HG03439 (cell line): ENCODE measurements around the gene STK40.
A peak's percentile ranks its signal among the peaks of the same experiment; 100 is the strongest.

Experiments
- ATAC-seq: cut with Tn5 transposase; IDR thresholded peaks from one replicate; pipeline ENCODE4 v1.9.1; 2021; ENCODE audit warnings: mild to moderate bottlenecking, moderate library complexity; ENCODE audit not compliant: unreplicated experiment

Gene STK40

GRCh38 chr1:36385410-36386264 is at the start of gene STK40:
STK40 (minus strand) TSS chr1:36385924; CDS start chr1:36361332, 24,592 bp downstream.
- ATAC-seq = peak; percentile 78

- no peak for ATAC-seq
These were observed 47.4 kb upstream of the STK40 start for GRCh38 chr1:36433102-36433501.

- ATAC-seq = no peak
These were observed 46.9 kb upstream of the STK40 start for GRCh38 chr1:36432616-36433015.

GRCh38 chr1:36425791-36426190 is 40.1 kb upstream of the STK40 start:
- no peak for ATAC-seq

GRCh38 chr1:36421649-36422048 is 35.9 kb upstream of the STK40 start:
- ATAC-seq = no peak

- ATAC-seq = no peak
These were observed 35.2 kb upstream of the STK40 start for GRCh38 chr1:36420836-36421317.

GRCh38 chr1:36420409-36420808 is 34.7 kb upstream of the STK40 start:
- ATAC-seq = no peak

GRCh38 chr1:36419569-36419968 is 33.8 kb upstream of the STK40 start:
- no peak for ATAC-seq

GRCh38 chr1:36419140-36419539 is 33.4 kb upstream of the STK40 start:
- no peak for ATAC-seq

GRCh38 chr1:36417931-36418330 is 32.2 kb upstream of the STK40 start:
- ATAC-seq = no peak

- no peak for ATAC-seq
These were observed 30.1 kb upstream of the STK40 start for GRCh38 chr1:36415661-36416326.

- no peak for ATAC-seq
These were observed 28.7 kb upstream of the STK40 start for GRCh38 chr1:36414384-36414783.

- ATAC-seq = no peak
These were observed 26.2 kb upstream of the STK40 start for GRCh38 chr1:36411674-36412648.

- ATAC-seq = no peak
These were observed 22.8 kb upstream of the STK40 start for GRCh38 chr1:36408479-36408878.

- ATAC-seq = no peak
These were observed 20.7 kb upstream of the STK40 start for GRCh38 chr1:36406440-36406839.

- no peak for ATAC-seq
These were observed 16.8 kb upstream of the STK40 start for GRCh38 chr1:36402504-36402890.

GRCh38 chr1:36401602-36402503 is 16.1 kb upstream of the STK40 start:
- no peak for ATAC-seq

- ATAC-seq = no peak
These were observed 15.3 kb upstream of the STK40 start for GRCh38 chr1:36400825-36401601.

GRCh38 chr1:36400514-36400824 is 14.7 kb upstream of the STK40 start:
- ATAC-seq = no peak
